HG03571 (cell line): ENCODE results near the gene LARP7.
"Not testable (repeated sequence)": the region's sequence is repeated elsewhere in the genome, so short reads cannot be mapped to it uniquely, and the experiment has no call there.

Experiments
- ATAC-seq: cut with Tn5 transposase; IDR thresholded peaks from one replicate; pipeline ENCODE4 v1.9.1; 2021; ENCODE audit not compliant: unreplicated experiment

Gene LARP7

GRCh38 chr4:112649055-112649408 is 12.1 kb downstream of the LARP7 start:
- ATAC-seq, result no peak

DNA sequence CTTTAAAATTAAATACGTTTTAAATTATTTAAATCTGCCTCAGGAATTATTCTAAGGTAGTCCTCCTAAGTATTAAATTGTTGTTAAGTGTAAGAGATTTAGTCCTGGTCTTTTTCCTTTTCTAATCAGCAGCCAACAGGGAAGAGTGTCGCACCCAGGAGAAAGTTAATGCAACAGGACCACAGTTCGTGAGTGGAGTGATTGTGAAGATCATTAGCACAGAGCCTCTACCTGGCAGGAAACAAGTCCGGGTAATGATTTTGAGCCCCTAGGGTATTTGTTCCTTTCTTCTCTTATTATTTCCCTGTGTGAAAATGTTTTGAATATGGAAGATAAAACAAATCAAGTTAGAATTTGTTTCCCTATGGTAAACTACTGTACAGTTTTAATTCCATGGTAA is 13.4 kb downstream of the LARP7 start:
- no peak for ATAC-seq

DNA sequence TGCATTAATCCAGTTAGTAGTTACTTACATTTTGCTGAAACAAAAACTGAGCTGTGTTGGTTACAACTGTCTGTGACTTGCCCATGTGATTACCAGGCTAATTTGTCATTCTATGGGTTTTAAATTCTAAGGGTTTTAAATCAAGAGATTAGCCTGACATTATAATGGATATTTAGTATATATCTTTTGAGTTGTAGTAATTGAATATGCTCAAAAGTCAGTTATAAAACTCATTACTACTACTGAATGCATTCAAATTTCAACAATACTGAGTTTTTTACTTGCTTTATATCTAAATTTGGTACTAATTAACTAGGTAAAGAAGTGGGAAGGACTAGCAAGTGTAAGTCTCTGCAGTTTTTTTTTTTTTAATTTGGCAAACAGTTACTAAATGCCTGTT is 14.7 kb downstream of the LARP7 start:
- ATAC-seq, result no peak

GRCh38 chr4:112652216-112652615 is 15.3 kb downstream of the LARP7 start:
- no peak for ATAC-seq

DNA sequence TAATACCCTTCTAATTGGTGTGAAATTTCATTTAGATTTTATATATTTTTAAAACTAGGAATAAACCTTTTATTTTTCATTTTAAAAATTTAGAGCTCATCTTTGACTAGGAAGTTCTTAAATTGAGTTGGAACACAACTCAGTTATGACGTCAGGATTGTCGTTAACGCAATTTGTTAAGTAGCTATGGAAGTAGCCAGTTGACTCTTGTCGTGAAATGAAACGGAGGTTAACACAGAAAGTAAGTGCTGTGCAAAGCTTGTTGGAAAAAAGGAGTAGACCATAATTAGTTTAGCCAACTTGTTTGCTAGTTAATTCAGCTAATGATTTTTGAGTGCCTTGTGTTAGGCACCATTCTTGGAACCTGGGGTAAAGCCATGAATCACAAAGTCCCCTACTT is 18.3 kb downstream of the LARP7 start:
- ATAC-seq, result no peak

- not testable (repeated sequence) for ATAC-seq
These were observed 19.2 kb downstream of the LARP7 start for GRCh38 chr4:112656115-112656514.

DNA sequence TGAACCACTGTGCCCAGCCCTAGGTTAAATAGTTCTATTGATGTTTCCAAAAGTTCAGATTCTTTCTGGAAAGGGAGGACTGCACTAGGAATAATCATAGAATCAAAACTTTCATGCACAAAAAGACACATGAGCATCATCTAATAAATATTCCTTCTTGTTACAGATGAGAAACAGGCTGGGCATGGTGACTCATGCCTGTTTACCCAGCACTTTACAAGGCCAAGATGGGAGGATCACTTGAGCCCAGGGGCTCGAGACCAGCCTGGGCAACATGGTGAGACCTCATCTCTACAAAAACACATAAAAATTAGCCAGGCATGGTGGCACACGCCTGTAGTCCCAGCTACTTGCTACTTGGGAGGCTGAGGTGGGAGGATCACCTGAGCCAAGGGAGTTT is 27.7 kb downstream of the LARP7 start:
- no peak for ATAC-seq

DNA sequence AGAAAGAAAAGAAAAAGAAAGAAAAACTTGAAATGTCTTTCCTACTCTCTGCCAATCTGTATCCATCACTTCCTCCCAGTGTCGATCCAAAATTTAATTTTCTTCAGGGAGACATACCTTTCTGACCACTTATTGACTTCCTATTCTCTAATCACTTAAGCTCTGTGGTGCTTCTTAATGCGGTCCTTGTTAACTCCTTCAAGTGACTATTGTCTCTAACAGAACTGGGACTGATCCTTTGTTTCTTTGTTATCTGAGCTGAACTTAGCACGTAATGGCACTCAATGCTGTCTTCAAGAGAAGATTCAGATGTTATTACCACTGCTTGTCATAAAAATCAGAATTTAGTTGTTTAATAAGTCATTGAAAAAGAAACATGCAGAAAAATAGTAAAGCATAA is 31.2 kb downstream of the LARP7 start:
- no peak for ATAC-seq

DNA sequence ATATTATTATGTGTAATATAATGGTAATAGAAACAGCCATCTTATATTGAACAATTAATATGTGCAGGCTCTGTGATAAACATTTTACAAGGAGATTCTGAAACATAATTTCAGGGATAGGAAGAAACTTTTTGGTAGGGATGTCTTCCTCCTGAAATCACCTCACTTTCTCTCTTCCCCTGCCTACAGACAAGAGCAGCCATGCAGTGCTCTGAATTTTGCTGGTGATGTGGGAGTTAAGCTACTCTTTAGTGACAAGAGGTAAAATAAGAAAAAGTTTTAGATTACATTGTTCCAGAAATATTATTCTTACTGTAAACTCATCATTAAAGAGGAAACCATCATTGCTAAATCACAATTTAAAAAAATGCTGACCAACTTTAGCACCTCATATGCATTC is 36.1 kb downstream of the LARP7 start:
- no peak for ATAC-seq

- no peak for ATAC-seq
These were observed 36.7 kb downstream of the LARP7 start for GRCh38 chr4:112673686-112674085.

DNA sequence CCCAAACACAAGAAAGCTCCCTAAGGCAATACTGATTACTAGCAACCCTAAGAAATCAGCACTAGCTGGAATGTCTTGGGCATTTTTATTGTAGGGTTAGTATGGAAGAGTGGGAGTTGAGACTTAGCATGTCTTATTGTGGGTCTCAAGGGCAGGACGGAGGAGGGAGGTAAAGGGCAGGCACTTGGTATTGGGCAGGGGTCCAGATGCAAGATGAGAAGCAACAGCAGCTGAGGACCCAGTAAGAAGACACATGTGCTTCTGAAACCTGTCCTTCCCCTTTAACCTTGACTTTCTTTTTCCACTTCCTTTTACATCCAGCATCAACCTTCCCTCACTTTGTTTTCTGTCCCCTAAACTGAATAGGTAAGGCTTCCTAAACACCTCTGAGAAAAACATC is 37.4 kb downstream of the LARP7 start:
- no peak for ATAC-seq

DNA sequence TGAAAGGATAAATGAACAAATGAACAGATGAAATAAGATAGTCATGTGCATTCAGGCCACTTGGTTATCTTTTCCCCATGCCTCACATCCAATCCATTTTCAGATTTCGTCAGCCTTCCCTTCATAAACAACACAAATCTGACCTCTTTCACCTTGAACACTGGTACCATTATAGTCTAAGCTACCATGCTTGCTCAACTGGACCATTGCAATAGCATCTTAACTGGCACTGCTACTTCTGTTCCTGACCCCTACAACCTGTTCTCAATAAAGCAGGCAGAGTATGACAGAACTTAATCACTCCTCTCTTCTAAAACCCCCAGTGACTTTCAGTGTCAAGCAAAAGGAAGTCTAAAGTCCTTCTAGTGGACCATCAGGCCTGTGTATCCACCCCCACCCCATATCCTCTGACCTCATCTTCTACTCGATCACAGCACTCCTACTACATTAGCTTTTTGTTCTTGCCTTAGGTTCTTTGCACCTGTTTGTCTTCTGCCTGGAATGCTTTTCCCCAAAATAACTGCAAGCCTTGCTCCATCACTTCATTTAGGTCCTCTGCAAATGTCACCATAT is 40.7 kb downstream of the LARP7 start:
- no peak for ATAC-seq

DNA sequence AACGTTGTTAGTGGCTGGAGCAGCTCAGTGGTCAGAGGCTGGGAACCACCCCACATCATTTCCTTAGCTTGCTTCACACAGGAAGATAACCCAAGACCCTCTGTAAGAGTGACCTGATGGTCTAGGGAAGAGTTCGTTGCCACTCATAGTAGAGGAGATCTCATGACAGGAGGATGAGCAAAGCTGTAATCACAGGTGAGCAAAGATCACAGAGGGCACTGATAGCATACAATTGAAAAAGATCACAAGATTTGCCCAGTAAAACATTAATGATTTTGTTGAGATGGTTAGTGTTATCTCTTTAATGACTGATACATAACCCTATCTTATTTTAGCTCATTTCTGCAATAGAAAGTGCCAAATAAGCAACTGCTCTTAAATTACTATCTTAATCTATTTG is 44.1 kb downstream of the LARP7 start:
- no peak for ATAC-seq

GRCh38 chr4:112693507-112693906 is 56.6 kb downstream of the LARP7 start:
- ATAC-seq, result no peak

GRCh38 chr4:112700679-112701078 is 63.7 kb downstream of the LARP7 start:
- no peak for ATAC-seq

GRCh38 chr4:112702892-112703291 is 65.9 kb downstream of the LARP7 start:
- no peak for ATAC-seq

DNA sequence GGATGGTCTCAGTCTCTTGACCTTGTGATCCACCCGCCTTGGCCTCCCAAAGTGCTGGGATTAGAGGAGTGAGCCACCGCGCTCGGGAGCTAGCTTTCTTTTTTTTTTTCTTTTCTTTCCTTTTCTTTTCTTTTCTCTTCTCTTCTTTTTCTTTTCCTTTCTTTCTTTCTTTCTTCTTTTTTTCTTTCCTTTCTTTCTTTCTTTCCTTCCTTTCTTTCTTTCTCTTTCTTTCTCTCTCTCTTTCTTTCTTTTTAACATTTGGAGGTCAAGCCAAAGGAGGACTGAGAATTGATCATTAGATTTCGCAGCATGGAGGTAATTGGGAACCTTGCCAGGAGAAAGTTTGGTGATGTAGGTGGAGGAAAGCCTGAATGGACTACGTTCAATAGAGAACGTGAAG is 67.4 kb downstream of the LARP7 start:
- no peak for ATAC-seq

GRCh38 chr4:112704991-112705845 is 68.3 kb downstream of the LARP7 start:
- peak; percentile 18 for ATAC-seq

GRCh38 chr4:112705891-112706839 is 69.2 kb downstream of the LARP7 start:
- peak; percentile 39 for ATAC-seq

- ATAC-seq, result no peak
These were observed 69.9 kb downstream of the LARP7 start for GRCh38 chr4:112706840-112707207.
